Fibroblast of the aortic adventitia (primary cell): ENCODE measurements around the gene DDX49. TPM values are rescaled to one million over a fixed set of nuclear protein-coding genes. Genes with fewer than 3 reads are reported as not detected.

Experiments
- DNase-seq: peaks from one replicate; pipeline ENCODE4 v3.0.0-alpha.2; 2010; ENCODE audit warnings: low read depth
- H3K4me3 ChIP-seq: 2 replicates; pipeline ENCODE4 v1.5.1; 2011; ENCODE audit warnings: low read depth, mild to moderate bottlenecking, control low read depth, low read length, moderate library complexity
- total RNA-seq: library from RNA; depleted of rRNA; stranded (reverse); fragments of >200 nt; gene quantifications from 2 replicates; pipeline ENCODE4 v1.2.3, GENCODE V29; 2012; ENCODE audit warnings: low replicate concordance
- TF ChIP-seq, protein P1 (sequence below): IDR thresholded peaks from 2 replicates; pipeline ENCODE4 v1.5.1; 2011; ENCODE audit warnings: mild to moderate bottlenecking, low read length, control low read depth, inconsistent platforms; ENCODE audit not compliant: insufficient read depth

Gene DDX49
- total RNA-seq, 1 donor, result 42.1 TPM

DNA sequence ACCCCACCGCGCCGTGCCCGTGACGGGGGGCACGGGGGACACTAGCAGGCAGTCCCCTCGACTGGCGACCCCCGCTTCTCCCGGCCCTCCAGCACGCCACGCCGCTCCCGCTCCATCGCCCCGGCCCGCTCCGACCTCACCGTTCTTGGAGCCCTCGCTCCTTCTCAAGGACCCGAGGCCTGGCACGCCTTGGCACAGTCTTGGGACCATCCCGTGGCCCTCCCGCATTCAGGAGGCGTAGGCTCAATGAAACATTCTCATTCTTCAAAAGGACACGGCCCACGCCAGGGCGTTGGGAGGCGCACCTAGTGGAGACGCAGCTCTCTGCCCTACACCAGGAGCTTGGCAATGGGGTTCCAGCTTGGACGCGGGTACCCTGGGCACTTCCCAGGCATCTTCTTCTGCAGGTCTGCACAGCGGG, 23.1 kb upstream of the DDX49 start:
- TF ChIP-seq, protein P1, sequence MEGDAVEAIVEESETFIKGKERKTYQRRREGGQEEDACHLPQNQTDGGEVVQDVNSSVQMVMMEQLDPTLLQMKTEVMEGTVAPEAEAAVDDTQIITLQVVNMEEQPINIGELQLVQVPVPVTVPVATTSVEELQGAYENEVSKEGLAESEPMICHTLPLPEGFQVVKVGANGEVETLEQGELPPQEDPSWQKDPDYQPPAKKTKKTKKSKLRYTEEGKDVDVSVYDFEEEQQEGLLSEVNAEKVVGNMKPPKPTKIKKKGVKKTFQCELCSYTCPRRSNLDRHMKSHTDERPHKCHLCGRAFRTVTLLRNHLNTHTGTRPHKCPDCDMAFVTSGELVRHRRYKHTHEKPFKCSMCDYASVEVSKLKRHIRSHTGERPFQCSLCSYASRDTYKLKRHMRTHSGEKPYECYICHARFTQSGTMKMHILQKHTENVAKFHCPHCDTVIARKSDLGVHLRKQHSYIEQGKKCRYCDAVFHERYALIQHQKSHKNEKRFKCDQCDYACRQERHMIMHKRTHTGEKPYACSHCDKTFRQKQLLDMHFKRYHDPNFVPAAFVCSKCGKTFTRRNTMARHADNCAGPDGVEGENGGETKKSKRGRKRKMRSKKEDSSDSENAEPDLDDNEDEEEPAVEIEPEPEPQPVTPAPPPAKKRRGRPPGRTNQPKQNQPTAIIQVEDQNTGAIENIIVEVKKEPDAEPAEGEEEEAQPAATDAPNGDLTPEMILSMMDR, result no peak
- no peak for DNase-seq
- H3K4me3 ChIP-seq, result no peak overlapping the region

DNA sequence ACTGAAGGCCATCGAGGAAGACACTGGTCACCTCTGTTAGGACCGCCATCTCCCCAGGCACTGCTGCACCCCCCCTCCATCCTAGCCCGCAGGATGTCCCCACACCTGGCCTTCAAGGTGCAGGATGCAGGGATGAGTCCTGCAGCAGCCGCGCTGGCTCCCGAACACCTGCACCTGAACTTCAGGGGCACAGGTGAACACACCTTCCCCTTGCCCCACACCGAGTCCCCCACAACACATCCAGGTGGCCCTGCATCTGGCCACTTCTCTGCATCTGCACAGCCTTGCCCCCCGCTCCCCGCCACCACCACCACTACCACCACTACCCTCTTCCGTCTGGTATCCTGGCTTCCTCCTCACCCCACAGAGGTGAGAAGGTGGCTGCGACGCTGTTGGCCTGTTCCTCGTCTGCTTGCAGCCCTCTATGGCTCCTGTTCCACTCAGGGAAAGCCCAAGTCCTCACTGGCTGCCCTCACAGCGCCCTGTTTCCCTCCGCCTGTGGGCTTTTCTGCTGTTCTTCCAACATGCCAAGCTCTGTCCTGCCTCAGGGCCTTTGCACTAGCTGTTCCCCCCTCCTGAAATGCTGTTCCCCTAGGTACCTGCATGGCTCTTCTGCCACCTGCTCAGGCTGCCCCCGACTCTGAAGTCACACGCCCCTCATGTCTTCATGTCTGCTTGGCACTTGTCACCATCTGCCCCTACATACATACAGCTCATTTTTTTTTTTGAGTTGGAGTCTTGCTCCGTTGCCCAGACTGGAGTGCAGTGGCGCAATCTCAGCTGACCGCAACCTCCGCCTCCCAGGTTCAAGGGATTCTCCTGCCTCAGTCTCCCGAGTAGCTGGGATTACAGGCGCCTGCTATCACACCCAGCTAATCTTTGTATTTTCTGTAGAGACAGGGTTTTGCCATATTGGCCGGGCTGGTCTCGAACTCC, 22.2 kb upstream of the DDX49 start:
- TF ChIP-seq, protein P1, result no peak
- DNase-seq, result no peak
- no peak overlapping the region for H3K4me3 ChIP-seq

DNA sequence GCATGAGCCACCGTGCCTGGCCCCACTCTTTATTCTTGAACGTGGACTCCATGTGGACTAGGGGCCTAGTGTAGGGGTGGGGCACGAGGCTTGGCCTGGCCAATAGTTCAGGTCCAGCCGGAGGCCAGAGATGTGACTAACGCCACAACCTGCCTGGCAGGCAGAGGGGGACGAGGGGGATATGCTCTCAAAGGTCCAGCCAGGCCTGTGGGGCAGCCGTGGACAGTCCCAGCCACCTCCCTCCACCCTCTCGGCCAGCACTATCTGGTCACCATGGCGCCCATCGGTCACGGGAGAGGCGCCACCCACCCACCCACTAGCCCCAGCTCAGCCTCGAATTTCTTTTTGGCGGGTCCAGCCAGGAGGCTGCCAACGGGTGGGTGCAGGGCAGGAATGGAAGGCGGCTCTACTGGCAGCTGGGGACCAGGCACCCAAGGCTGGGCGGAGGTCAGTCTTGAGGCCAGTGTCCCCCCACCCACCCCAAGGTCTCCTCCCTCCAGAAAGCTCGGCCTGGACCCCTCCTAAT, 21.4 kb upstream of the DDX49 start:
- H3K4me3 ChIP-seq, result no peak overlapping the region
- peak; percentile 47 for DNase-seq
- TF ChIP-seq, protein P1, result no peak

DNA sequence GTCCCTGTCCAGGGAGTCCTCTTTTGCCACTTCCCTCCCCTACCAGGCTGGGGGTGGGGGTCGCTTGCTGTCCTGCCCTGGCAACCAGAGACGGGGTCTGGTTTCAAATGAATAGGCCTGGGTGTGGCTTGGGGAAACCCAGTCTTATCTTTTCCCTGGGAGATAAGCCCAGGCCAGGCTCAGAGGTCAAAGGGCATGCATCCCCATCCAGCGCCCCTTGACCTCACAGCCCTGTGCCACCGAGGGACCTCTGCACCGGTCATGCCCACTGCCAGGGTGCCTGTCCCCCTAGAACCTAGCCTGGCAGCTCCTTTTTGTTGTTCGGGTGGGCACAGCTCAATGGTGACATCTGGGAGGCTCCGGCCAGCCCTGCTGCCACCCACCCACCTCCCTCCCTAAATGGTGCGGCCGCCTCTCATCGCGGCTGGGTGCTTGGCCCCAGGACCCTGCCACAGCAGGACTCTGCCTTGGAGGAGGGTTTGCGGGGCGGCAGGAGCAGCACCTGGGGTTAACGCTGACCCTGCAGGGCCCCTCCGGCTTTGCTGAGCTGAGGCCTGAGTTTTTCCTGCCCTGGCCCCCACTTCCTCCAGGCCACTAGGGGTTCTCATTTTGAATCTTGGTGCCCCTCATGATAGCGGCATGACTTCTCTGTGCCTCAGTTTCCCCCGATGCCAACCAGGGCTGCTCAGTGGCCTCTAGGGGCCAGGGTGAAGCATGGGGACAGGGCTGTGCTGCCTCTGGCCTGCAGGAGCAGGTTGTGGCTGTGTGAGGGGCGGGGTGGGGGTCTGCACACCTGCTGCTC, 20.7 kb upstream of the DDX49 start:
- no peak for DNase-seq
- H3K4me3 ChIP-seq, result no peak overlapping the region
- TF ChIP-seq, protein P1, result no peak

DNA sequence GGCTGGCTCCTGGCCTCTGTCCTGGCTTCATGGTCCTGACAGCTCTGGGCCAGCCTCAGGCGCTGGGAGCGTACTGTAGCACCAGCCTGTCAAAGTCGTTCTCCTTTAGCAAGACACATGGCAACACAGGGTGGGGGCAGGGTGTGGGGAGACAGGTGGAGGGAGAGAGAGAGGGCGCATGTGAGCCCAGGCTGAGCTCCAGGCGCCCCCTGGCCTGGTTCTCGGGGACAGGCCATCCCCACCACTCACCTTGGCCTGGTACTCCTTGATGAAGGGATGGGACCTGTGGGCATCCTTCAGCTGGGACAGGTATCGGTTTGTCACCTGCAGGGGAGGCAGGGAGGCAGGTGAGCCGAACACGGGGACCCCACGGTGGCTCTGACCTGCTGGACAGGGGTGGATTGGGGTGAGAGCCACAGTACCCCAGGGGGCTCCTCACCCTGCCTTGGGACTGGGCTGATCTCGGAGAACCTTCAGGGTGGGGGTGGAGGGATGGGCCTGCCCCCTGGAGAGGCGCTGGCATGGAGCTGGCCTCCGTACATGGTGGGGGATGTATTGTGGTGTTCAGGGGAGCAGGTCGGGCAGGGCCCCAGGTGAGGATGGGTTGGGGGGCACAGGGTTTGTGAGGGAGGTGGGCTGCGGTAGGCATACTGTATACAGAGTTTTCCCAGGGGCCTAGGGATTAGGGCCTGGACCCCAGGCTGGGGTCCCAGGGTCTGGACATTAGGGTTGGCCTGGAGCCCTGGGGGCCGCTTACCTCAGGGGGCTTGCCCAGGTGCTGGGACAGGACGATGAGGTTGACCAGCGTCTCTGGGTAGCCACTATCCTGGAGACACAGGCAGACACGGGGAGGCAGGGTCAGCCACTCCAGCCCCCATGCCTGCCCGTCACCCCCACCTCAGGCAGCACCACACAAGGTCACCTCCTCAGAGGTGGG, 19.6 kb upstream of the DDX49 start:
- no peak overlapping the region for H3K4me3 ChIP-seq
- TF ChIP-seq, protein P1, result no peak
- no peak for DNase-seq
